Measurements from ENCODE around the gene ARFRP1.

The ARFRP1 gene

GRCh38 chr20:63689046-63690002 lies 18.5 kb downstream of the ARFRP1 start:
- no peak for TF ChIP-seq CTCF (IDR thresholded peaks at IDR 0.05; ENCODE audit: insufficient read depth, low read length, missing control alignments)
- H3K4me3 ChIP-seq (ENCODE audit: low read depth, low read length) = no peak overlapping the region
- no peak for DNase-seq (ENCODE audit: low read depth, low spot score)
- ChIA-PET POLR2A (interaction anchor here (0.7 to 1.1 kb wide), 2 partner anchors 9 to 18 kb away, joined by 3 to 4 read pairs; partner anchors contain the start of genes ARFRP1 and ZGPAT), CTCF (no interaction called here)

GRCh38 chr20:63688228-63689045 lies 19.3 kb downstream of the ARFRP1 start:
- CTCF ChIA-PET = interaction anchor here (1.4 kb wide), 1 partner anchor 150 kb away, joined by 3 read pairs; no protein-coding TSS in a partner anchor
- no peak for TF ChIP-seq CTCF (IDR thresholded peaks at IDR 0.05; ENCODE audit: insufficient read depth, low read length, missing control alignments)
- POLR2A ChIA-PET = interaction anchor here (0.7 to 1.1 kb wide), 2 partner anchors 10 to 19 kb away, joined by 3 to 4 read pairs; partner anchors contain the start of genes ARFRP1 and ZGPAT
- no peak overlapping the region for H3K4me3 ChIP-seq (ENCODE audit: low read depth, low read length)
- no peak for DNase-seq (ENCODE audit: low read depth, low spot score)

- no peak overlapping the region for H3K4me3 ChIP-seq (ENCODE audit: low read depth, low read length)
- ChIA-PET POLR2A (interaction anchor here (1.0 to 1.1 kb wide), 2 partner anchors 20 kb away, joined by 3 to 4 read pairs; partner anchors contain the start of genes ARFRP1 and ZGPAT), CTCF (interaction anchor here (1.4 kb wide), 1 partner anchor 149 kb away, joined by 3 read pairs; no protein-coding TSS in a partner anchor)
- no peak for TF ChIP-seq CTCF (IDR thresholded peaks at IDR 0.05; ENCODE audit: insufficient read depth, low read length, missing control alignments)
- DNase-seq (ENCODE audit: low read depth, low spot score) = no peak
Observed at GRCh38 chr20:63687419-63688178, 20.2 kb downstream of the ARFRP1 start.

GRCh38 chr20:63686492-63687321 lies 21.1 kb downstream of the ARFRP1 start:
- H3K4me3 ChIP-seq (ENCODE audit: low read depth, low read length) = no peak overlapping the region
- DNase-seq (ENCODE audit: low read depth, low spot score) = no peak
- ChIA-PET POLR2A (interaction anchor here (1.0 kb wide), 1 partner anchor 21 kb away, joined by 3 read pairs; the partner anchor contains the start of genes ARFRP1 and ZGPAT), CTCF (no interaction called here)
- no peak for TF ChIP-seq CTCF (IDR thresholded peaks at IDR 0.05; ENCODE audit: insufficient read depth, low read length, missing control alignments)

GRCh38 chr20:63686094-63686491 lies 21.7 kb downstream of the ARFRP1 start:
- no peak for DNase-seq (ENCODE audit: low read depth, low spot score)
- no peak overlapping the region for H3K4me3 ChIP-seq (ENCODE audit: low read depth, low read length)
- TF ChIP-seq CTCF (IDR thresholded peaks at IDR 0.05; ENCODE audit: insufficient read depth, low read length, missing control alignments) = no peak
- CTCF ChIA-PET = no interaction called here
- POLR2A ChIA-PET = interaction anchor here (1.0 kb wide), 1 partner anchor 21 kb away, joined by 3 read pairs; the partner anchor contains the start of genes ARFRP1 and ZGPAT

All from AG04449 (cell line).